OCI-LY3 (cell line): ENCODE results near the gene SPRN.

Experiments
- H2AFZ ChIP-seq: fragments of 200-600, 300-600 bp; shearing (Covaris generic); 2 replicates; pipeline ENCODE4 v1.6.0; 2014; ENCODE audit warnings: antibody characterized with exemption, low read depth, low read length
- H3K27ac ChIP-seq: fragments of 200-600, 300-600 bp; sonication (generic); 2 replicates; pipeline ENCODE4 v1.5.1; 2014; ENCODE audit warnings: mild to moderate bottlenecking, low read length, moderate library complexity, mixed read lengths
- H3K27me3 ChIP-seq: fragments of 200-600, 300-600 bp; sonication (generic); 2 replicates; pipeline ENCODE4 v1.6.1; 2014; ENCODE audit warnings: low read depth, low read length, mixed read lengths
- H3K36me3 ChIP-seq: fragments of 200-600, 300-600 bp; sonication (generic); replicated peaks from 2 replicates; pipeline ENCODE3; 2014; ENCODE audit warnings: low read depth, low read length, mixed read lengths
- H3K4me1 ChIP-seq: fragments of 300-600, 200-600 bp; sonication (generic); 2 replicates; pipeline ENCODE4 v1.6.1; 2014; ENCODE audit warnings: low read length, mixed read lengths
- H3K4me2 ChIP-seq: fragments of 200-600, 300-600 bp; sonication (generic); 2 replicates; pipeline ENCODE4 v1.6.1; 2014; ENCODE audit warnings: low read length, mixed read lengths
- H3K4me3 ChIP-seq: fragments of 300-600, 200-600 bp; sonication (generic); 2 replicates; pipeline ENCODE4 v1.5.1; 2014; ENCODE audit warnings: antibody characterized with exemption, mild to moderate bottlenecking, low read length, moderate library complexity
- H3K79me2 ChIP-seq: fragments of 300-600, 200-600 bp; shearing (Covaris generic); 2 replicates; pipeline ENCODE4 v1.6.1; 2014; ENCODE audit warnings: mild to moderate bottlenecking, low read length, mixed read lengths
- H3K9ac ChIP-seq: fragments of 300-600, 200-600 bp; shearing (Covaris generic); 2 replicates; pipeline ENCODE4 v1.6.0; 2014; ENCODE audit warnings: mild to moderate bottlenecking, low read length, moderate library complexity
- H3K9me3 ChIP-seq: fragments of 200-600, 300-600 bp; shearing (Covaris generic); 2 replicates; pipeline ENCODE4 v1.6.1; 2014; ENCODE audit warnings: low read length, mixed read lengths; ENCODE audit not compliant: insufficient read depth
- H4K20me1 ChIP-seq: fragments of 200-600, 300-600 bp; sonication (generic); 2 replicates; pipeline ENCODE4 v1.6.1; 2016; ENCODE audit warnings: low read length, mixed read lengths; ENCODE audit not compliant: insufficient read depth
- EZH2phosphoT487 ChIP-seq: fragments of 200-600 bp; shearing (Covaris generic); IDR thresholded peaks from 2 replicates; pipeline ENCODE4 v1.6.1; 2018; ENCODE audit warnings: antibody characterized with exemption, mixed run types, low read depth
- TF ChIP-seq, protein P1 (sequence below): fragments of 200-600, 300-600 bp; sonication (generic); IDR thresholded peaks from 2 replicates; pipeline ENCODE4 v1.5.1; 2014; ENCODE audit warnings: antibody characterized with exemption, low read length, low read depth

Gene SPRN

GRCh38 chr10:133383551-133383950 lies 40.9 kb downstream of the SPRN start:
- Histone ChIP-seq H2AFZ (no peak overlapping the region), H3K4me2 (no peak overlapping the region), H3K36me3 (no peaks in the 10 kb centered on the region), H3K4me1 (peaks cover 10% of the 10 kb centered on the region), H3K27ac (no peak overlapping the region), H3K4me3 (no peak overlapping the region), H3K9ac (no peak overlapping the region), H3K27me3 (no peaks in the 10 kb centered on the region), H4K20me1 (no peaks in the 10 kb centered on the region), H3K79me2 (no peaks in the 10 kb centered on the region), H3K9me3 (no peaks in the 10 kb centered on the region)
- TF ChIP-seq, protein P1, sequence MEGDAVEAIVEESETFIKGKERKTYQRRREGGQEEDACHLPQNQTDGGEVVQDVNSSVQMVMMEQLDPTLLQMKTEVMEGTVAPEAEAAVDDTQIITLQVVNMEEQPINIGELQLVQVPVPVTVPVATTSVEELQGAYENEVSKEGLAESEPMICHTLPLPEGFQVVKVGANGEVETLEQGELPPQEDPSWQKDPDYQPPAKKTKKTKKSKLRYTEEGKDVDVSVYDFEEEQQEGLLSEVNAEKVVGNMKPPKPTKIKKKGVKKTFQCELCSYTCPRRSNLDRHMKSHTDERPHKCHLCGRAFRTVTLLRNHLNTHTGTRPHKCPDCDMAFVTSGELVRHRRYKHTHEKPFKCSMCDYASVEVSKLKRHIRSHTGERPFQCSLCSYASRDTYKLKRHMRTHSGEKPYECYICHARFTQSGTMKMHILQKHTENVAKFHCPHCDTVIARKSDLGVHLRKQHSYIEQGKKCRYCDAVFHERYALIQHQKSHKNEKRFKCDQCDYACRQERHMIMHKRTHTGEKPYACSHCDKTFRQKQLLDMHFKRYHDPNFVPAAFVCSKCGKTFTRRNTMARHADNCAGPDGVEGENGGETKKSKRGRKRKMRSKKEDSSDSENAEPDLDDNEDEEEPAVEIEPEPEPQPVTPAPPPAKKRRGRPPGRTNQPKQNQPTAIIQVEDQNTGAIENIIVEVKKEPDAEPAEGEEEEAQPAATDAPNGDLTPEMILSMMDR, result no peak
- no peak for TF ChIP-seq EZH2phosphoT487

- Histone ChIP-seq H3K79me2 (no peaks in the 10 kb centered on the region), H2AFZ (no peak overlapping the region), H3K4me1 (peaks cover 11% of the 10 kb centered on the region), H3K36me3 (no peaks in the 10 kb centered on the region), H3K4me3 (no peak overlapping the region), H3K4me2 (no peak overlapping the region), H4K20me1 (no peaks in the 10 kb centered on the region), H3K27me3 (no peaks in the 10 kb centered on the region), H3K27ac (no peak overlapping the region), H3K9ac (no peak overlapping the region), H3K9me3 (no peaks in the 10 kb centered on the region)
- TF ChIP-seq EZH2phosphoT487, result no peak
- TF ChIP-seq, protein P1, result no peak
These were observed 43.4 kb downstream of the SPRN start for GRCh38 chr10:133381036-133381435.

DNA sequence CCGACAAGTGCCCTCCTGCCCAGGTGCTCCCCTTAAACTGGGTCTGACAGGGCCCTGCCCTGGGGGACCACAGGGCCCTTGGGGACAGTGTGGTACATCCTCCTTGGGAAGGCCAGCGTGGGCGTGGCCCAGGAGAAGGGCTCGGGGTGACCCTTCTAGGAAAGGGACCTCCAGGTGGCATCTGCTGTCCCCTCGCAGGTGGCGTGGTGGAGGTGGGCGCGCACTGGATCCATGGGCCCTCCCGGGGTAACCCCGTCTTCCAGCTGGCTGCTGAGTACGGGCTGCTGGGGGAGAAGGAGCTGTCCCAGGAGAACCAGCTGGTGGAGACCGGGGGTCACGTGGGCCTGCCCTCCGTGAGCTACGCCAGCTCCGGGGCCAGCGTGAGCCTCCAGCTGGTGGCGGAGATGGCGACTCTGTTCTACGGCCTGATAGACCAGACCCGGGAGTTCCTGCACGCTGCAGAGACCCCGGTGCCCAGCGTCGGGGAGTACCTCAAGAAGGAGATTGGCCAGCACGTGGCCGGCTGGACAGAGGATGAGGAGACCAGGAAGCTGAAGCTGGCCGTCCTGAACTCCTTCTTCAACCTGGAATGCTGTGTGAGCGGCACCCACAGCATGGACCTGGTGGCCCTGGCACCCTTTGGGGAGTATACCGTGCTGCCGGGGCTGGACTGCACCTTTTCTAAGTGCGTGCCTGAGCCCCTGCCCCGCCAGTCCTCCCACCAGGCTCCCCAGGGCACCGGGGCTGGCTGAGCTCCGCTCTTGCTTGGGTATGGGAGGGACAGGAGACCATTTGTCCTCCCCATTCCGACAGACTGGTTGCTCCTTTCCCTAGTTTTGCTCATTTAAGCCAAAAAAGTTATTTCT lies 44.4 kb downstream of the SPRN start:
- Histone ChIP-seq H2AFZ (no peak overlapping the region), H3K9me3 (no peaks in the 10 kb centered on the region), H3K79me2 (no peaks in the 10 kb centered on the region), H3K4me3 (peak overlapping the region; percentile 91), H3K4me2 (peak overlapping the region; percentile 88), H4K20me1 (no peaks in the 10 kb centered on the region), H3K4me1 (peaks cover 20% of the 10 kb centered on the region), H3K36me3 (no peaks in the 10 kb centered on the region), H3K27ac (peak overlapping the region; percentile 28; the same call in 1 of the 2 replicates), H3K27me3 (no peaks in the 10 kb centered on the region), H3K9ac (peak overlapping the region; percentile 72)
- TF ChIP-seq, protein P1, result no peak
- TF ChIP-seq EZH2phosphoT487, result no peak

- Histone ChIP-seq H4K20me1 (no peaks in the 10 kb centered on the region), H3K4me2 (peak within 1 kb of the TSS; percentile 88), H3K79me2 (no peaks in the 10 kb centered on the region), H3K4me3 (peak within 1 kb of the TSS; percentile 91), H3K27ac (peak within 1 kb of the TSS; percentile 28), H3K9me3 (no peaks in the 10 kb centered on the region), H3K27me3 (no peaks in the 10 kb centered on the region), H3K4me1 (peaks cover 20% of the 10 kb centered on the region), H3K9ac (peak within 1 kb of the TSS; percentile 72), H2AFZ (peak within 1 kb of the TSS; percentile 46; the same call in 1 of the 2 replicates), H3K36me3 (no peaks in the 10 kb centered on the region)
- TF ChIP-seq EZH2phosphoT487, result no peak
- TF ChIP-seq, protein P1, result no peak
These were observed 45.1 kb downstream of the SPRN start, which contains the start of gene PAOX for GRCh38 chr10:133379152-133379800. TSS of gene PAOX (plus strand) at chr10:133379262. CDS start at chr10:133379317, 55 bp downstream.
